WI38 (cell line): ENCODE results near the gene CD63.

Source experiments
- H3K4me3 ChIP-seq: 2 replicates; pipeline ENCODE4 v1.5.1; 2011; ENCODE audit warnings: low read depth, mild to moderate bottlenecking, control low read depth, low read length
- CTCF ChIP-seq: IDR thresholded peaks from 2 replicates; pipeline ENCODE4 v1.5.1; 2012; ENCODE audit warnings: low read depth, mild to moderate bottlenecking, control low read depth, low read length

Gene CD63

GRCh38 chr12:55707841-55708694 is 20.7 kb downstream of the CD63 start, which contains the start of gene ITGA7:
ITGA7 (minus strand) TSS chr12:55707904; CDS start chr12:55707682, 222 bp downstream.
- TF ChIP-seq CTCF: no peak
- peak within 1 kb of the TSS; percentile 56 for H3K4me3 ChIP-seq

GRCh38 chr12:55707219-55707671 is 21.6 kb downstream of the CD63 start:
- no peak for TF ChIP-seq CTCF
- peak overlapping the region; percentile 56 for H3K4me3 ChIP-seq

GRCh38 chr12:55706568-55707218 is 22.1 kb downstream of the CD63 start:
- H3K4me3 ChIP-seq: no peak overlapping the region
- TF ChIP-seq CTCF: no peak

- H3K4me3 ChIP-seq: no peak overlapping the region
- TF ChIP-seq CTCF: no peak
Observed at GRCh38 chr12:55705782-55706402, 22.9 kb downstream of the CD63 start.

GRCh38 chr12:55704824-55705718 is 23.7 kb downstream of the CD63 start:
- no peak for TF ChIP-seq CTCF
- H3K4me3 ChIP-seq: no peak overlapping the region

GRCh38 chr12:55703901-55704761 is 24.7 kb downstream of the CD63 start:
- no peak for TF ChIP-seq CTCF
- H3K4me3 ChIP-seq: no peak overlapping the region
